RKO (cell line): ENCODE results near the gene ADARB1.
A peak's percentile ranks its signal among the peaks of the same experiment; 100 is the strongest.

ENCODE experiments used
- DNase-seq: peaks from one replicate; pipeline ENCODE4 v3.0.0-alpha.2; 2016; ENCODE audit warnings: low spot score

Gene ADARB1

GRCh38 chr21:45267390-45267760, 193.0 kb downstream of the ADARB1 start:
- DNase-seq, result no peak

DNA sequence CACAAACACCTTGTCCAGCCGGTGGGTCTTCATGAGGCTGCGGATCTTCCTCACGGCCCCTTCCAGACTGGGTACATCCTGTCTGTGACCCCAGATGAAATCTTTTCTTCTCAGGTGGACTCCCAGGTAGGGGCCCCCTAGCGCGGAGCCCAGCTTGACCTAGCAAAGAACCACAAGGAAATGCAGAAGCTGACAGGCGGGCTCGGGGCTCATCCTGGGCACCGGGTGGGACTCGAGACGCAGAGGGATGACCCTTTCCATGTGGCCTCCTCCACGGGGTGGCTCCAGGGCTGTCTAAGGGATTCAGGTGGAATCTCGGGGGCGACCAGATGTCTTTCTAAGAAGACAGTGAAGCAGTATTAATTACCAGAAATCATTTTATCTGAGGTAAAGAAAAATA, 195.5 kb downstream of the ADARB1 start:
- DNase-seq, result no peak

- peak; percentile 18 for DNase-seq
These were observed 196.0 kb downstream of the ADARB1 start for GRCh38 chr21:45270306-45270821.
